ENCODE data around the gene KLHL3.
A peak's percentile ranks its signal among the peaks of the same experiment; 100 is the strongest.

DNA sequence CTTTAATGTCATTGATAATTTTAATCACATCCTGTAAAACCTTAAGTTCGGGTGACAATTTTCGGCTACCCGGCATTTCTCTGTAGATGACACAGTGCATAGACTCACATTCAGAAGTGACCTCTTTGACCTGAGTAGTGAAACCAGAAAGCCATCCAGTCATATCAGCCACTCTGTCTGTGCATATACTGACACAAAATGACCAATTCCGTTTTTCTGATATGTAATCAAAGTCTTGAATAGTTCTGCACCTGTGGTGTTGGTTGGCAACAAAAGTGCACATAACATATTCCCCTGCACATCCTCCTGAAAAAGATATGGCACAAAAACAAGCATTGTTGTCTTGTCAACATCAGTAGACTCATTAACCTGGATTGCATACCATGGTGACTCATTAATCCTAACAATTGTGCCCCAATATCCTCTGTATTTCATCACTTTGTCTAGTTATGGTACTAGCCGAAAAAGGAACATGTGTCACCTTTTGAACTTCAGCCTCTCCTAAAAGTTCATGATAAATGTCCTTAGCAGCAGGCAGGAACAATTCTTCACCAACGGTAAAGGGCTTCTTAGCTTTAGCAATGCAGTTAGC lies 22.9 kb upstream of the KLHL3 start:
- no peak for TF ChIP-seq POLR2AphosphoS5 (IDR thresholded peaks at IDR 0.05; ENCODE audit: insufficient read depth, low read depth, low read length)
- TF ChIP-seq, protein P1, sequence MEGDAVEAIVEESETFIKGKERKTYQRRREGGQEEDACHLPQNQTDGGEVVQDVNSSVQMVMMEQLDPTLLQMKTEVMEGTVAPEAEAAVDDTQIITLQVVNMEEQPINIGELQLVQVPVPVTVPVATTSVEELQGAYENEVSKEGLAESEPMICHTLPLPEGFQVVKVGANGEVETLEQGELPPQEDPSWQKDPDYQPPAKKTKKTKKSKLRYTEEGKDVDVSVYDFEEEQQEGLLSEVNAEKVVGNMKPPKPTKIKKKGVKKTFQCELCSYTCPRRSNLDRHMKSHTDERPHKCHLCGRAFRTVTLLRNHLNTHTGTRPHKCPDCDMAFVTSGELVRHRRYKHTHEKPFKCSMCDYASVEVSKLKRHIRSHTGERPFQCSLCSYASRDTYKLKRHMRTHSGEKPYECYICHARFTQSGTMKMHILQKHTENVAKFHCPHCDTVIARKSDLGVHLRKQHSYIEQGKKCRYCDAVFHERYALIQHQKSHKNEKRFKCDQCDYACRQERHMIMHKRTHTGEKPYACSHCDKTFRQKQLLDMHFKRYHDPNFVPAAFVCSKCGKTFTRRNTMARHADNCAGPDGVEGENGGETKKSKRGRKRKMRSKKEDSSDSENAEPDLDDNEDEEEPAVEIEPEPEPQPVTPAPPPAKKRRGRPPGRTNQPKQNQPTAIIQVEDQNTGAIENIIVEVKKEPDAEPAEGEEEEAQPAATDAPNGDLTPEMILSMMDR (IDR thresholded peaks at IDR 0.05; ENCODE audit: extremely low read depth in 1 of 2, insufficient read depth in 1 of 2, low read depth in 1 of 2, low read length in 2 of 2): no peak
- TF ChIP-seq FOS (IDR thresholded peaks at IDR 0.05; ENCODE audit: borderline replicate concordance, insufficient read depth, low read length): peak; percentile 16
- TF ChIP-seq POLR2A (IDR thresholded peaks at IDR 0.05; ENCODE audit: low read depth, low read length): no peak
- no peak for TF ChIP-seq EZH2 (IDR thresholded peaks at IDR 0.05; ENCODE audit: borderline replicate concordance, low read depth, low read length, severe bottlenecking)
- no peak for TF ChIP-seq MYC (IDR thresholded peaks at IDR 0.05; ENCODE audit: low read depth, low read length)

Data from endothelial cell of umbilical vein (primary cell).